CD4-positive, alpha-beta memory T cell (primary cell): ENCODE results near the gene PTPRD. TPM values are rescaled to one million over a fixed set of nuclear protein-coding genes. Genes with fewer than 3 reads are reported as not detected.

Experiments used
- CTCF ChIA-PET: fragments of 350-600 bp; sonication (Branson Sonifier 250); formaldehyde crosslinking; loops from one replicate; lab custom pipeline; 2021; ENCODE audit warnings: inconsistent platforms; ENCODE audit not compliant: partially characterized antibody; lab: Charles Lee
- POLR2A ChIA-PET: fragments of 350-600 bp; sonication (Branson Sonifier 250); formaldehyde crosslinking; loops from one replicate; lab custom pipeline; 2021; ENCODE audit not compliant: partially characterized antibody; lab: Charles Lee
- DNase-seq, 5 donors: peaks; one replicate each; pipeline versions ENCODE4 v3.0.0 to v3.0.0-alpha.2; 2020 to 2022; ENCODE audit warnings: mixed read lengths in 1 of 5
- H3K27ac ChIP-seq: one replicate; pipeline ENCODE4 v1.7.0; 2013; ENCODE audit warnings: low read depth, low read length
- H3K27me3 ChIP-seq: 2 replicates; pipeline ENCODE4 v1.7.0; 2013; ENCODE audit warnings: mild to moderate bottlenecking, low read length, moderate library complexity; ENCODE audit not compliant: insufficient read depth
- H3K36me3 ChIP-seq: 2 replicates; pipeline ENCODE4 v1.7.0; 2013; ENCODE audit warnings: mild to moderate bottlenecking, low read length, moderate library complexity; ENCODE audit not compliant: insufficient read depth
- H3K4me1 ChIP-seq: 2 replicates; pipeline ENCODE4 v1.7.0; 2013; ENCODE audit warnings: mild to moderate bottlenecking, low read length, moderate library complexity; ENCODE audit not compliant: insufficient read depth
- H3K4me3 ChIP-seq, 2 donors: one replicate each; pipeline ENCODE4 v1.7.0; 2013; ENCODE audit warnings: low read length in 2 of 2, mild to moderate bottlenecking in 1 of 2
- H3K9me3 ChIP-seq, 2 donors: one replicate each; pipeline ENCODE4 v1.7.0; 2013; ENCODE audit warnings: low read length in 2 of 2, control low read depth in 1 of 2; ENCODE audit not compliant: control insufficient read depth in 1 of 2
- H3K27ac Mint-ChIP-seq, 7 donors: one replicate each; pipeline ENCODE4 v1.8.0; 2020 to 2021; ENCODE audit warnings: mixed read lengths in 7 of 7, mild to moderate bottlenecking in 6 of 7, inconsistent platforms in 3 of 7, moderate library complexity in 3 of 7
- H3K27me3 Mint-ChIP-seq, 2 donors: one replicate each; pipeline ENCODE4 v1.8.0; 2020 to 2021; ENCODE audit warnings: mixed read lengths in 2 of 2
- H3K36me3 Mint-ChIP-seq, 2 donors: one replicate each; pipeline ENCODE4 v1.8.0; 2020 to 2021; ENCODE audit warnings: mixed read lengths in 2 of 2, inconsistent platforms in 1 of 2, mild to moderate bottlenecking in 1 of 2
- H3K4me1 Mint-ChIP-seq, 4 donors: one replicate each; pipeline ENCODE4 v1.8.0; 2020 to 2021; ENCODE audit warnings: mixed read lengths in 4 of 4, mild to moderate bottlenecking in 1 of 4
- H3K4me3 Mint-ChIP-seq, 8 donors: one replicate each; pipeline ENCODE4 v1.8.0; 2020 to 2021; ENCODE audit warnings: mixed read lengths in 8 of 8, mild to moderate bottlenecking in 7 of 8, moderate library complexity in 6 of 8, inconsistent platforms in 3 of 8
- H3K9me3 Mint-ChIP-seq, 8 donors: one replicate each; pipeline ENCODE4 v1.8.0; 2020 to 2021; ENCODE audit warnings: mixed read lengths in 8 of 8, mild to moderate bottlenecking in 5 of 8, inconsistent platforms in 3 of 8, moderate library complexity in 1 of 8
- intact Hi-C: fragments of 100-400 bp; cut with micrococcal nuclease; formaldehyde crosslinking; loops from one replicate; pipeline ENCODE4 v1.15.1; 2023
- polyA plus RNA-seq, 2 donors: library from polyadenylated mRNA; unstranded; fragments of 300-500 nt; fragmentation: Illumina TruSeq; gene quantifications; one replicate each; pipeline ENCODE4 v1.2.3, GENCODE V29; 2021
- total RNA-seq, 2 experiments: library from RNA; stranded (reverse); gene quantifications; one replicate each; pipeline ENCODE4 v1.2.3, GENCODE V29; 2021

The PTPRD gene
- total and polyA plus RNA-seq, 4 experiments from 2014 or later: not detected

- no peak overlapping the region for H3K27ac ChIP-seq
- no peaks in the 10 kb centered on the region for H3K9me3 ChIP-seq
- H3K36me3 ChIP-seq: no peaks in the 10 kb centered on the region
- Mint-ChIP-seq H3K27me3 (peaks cover 0 to 3% of the 10 kb centered on the region in 2 donors), H3K36me3 (no peaks in the 10 kb centered on the region), H3K9me3 (peaks cover 0 to 2% (median 0%) of the 10 kb centered on the region in 8 donors), H3K4me1 (no peaks in the 10 kb centered on the region), H3K27ac (no peak overlapping the region), H3K4me3 (no peak overlapping the region)
- no peak overlapping the region for H3K4me3 ChIP-seq
- ChIA-PET CTCF (no interaction called here), POLR2A (no interaction called here)
- H3K27me3 ChIP-seq: no peaks in the 10 kb centered on the region
- no peaks in the 10 kb centered on the region for H3K4me1 ChIP-seq
- no peak for DNase-seq
- intact Hi-C loops: no loop called here
Measured at GRCh38 chr9:8809741-8810140, 1803.1 kb downstream of the PTPRD start.

- Mint-ChIP-seq H3K4me3 (no peak overlapping the region), H3K36me3 (no peaks in the 10 kb centered on the region), H3K27me3 (peaks cover 0 to 3% of the 10 kb centered on the region in 2 donors), H3K4me1 (no peaks in the 10 kb centered on the region), H3K27ac (no peak overlapping the region), H3K9me3 (peaks cover 0 to 2% (median 0%) of the 10 kb centered on the region in 8 donors)
- DNase-seq: no peak
- H3K27me3 ChIP-seq: no peaks in the 10 kb centered on the region
- CTCF ChIA-PET: interaction anchor here (0.7 kb wide), 1 partner anchor 14 kb away, joined by 3 read pairs; no protein-coding TSS in a partner anchor
- intact Hi-C loops: no loop called here
- H3K27ac ChIP-seq: no peak overlapping the region
- H3K4me3 ChIP-seq: no peak overlapping the region
- H3K36me3 ChIP-seq: no peaks in the 10 kb centered on the region
- POLR2A ChIA-PET: no interaction called here
- no peaks in the 10 kb centered on the region for H3K9me3 ChIP-seq
- H3K4me1 ChIP-seq: no peaks in the 10 kb centered on the region
Measured at GRCh38 chr9:8806150-8806549, 1806.7 kb downstream of the PTPRD start.

- POLR2A ChIA-PET: no interaction called here
- intact Hi-C loops: no loop called here
- Mint-ChIP-seq H3K9me3 (no peaks in the 10 kb centered on the region), H3K4me3 (no peak overlapping the region), H3K36me3 (no peaks in the 10 kb centered on the region), H3K27me3 (peaks cover 0 to 3% of the 10 kb centered on the region in 2 donors), H3K4me1 (no peaks in the 10 kb centered on the region), H3K27ac (no peak overlapping the region)
- Histone ChIP-seq H3K36me3 (no peaks in the 10 kb centered on the region), H3K9me3 (no peaks in the 10 kb centered on the region), H3K27me3 (no peaks in the 10 kb centered on the region), H3K4me1 (no peaks in the 10 kb centered on the region), H3K4me3 (no peak overlapping the region), H3K27ac (no peak overlapping the region)
- no peak for DNase-seq
- CTCF ChIA-PET: no interaction called here
Measured at GRCh38 chr9:8804613-8805012, 1808.2 kb downstream of the PTPRD start.

- no peaks in the 10 kb centered on the region for H3K4me1 ChIP-seq
- H3K27me3 ChIP-seq: no peaks in the 10 kb centered on the region
- H3K36me3 ChIP-seq: no peaks in the 10 kb centered on the region
- DNase-seq: no peak
- intact Hi-C loops: no loop called here
- ChIA-PET POLR2A (no interaction called here), CTCF (no interaction called here)
- Mint-ChIP-seq H3K36me3 (no peaks in the 10 kb centered on the region), H3K27me3 (no peaks in the 10 kb centered on the region), H3K27ac (no peak overlapping the region), H3K4me1 (no peaks in the 10 kb centered on the region), H3K4me3 (no peak overlapping the region), H3K9me3 (no peaks in the 10 kb centered on the region)
- no peaks in the 10 kb centered on the region for H3K9me3 ChIP-seq
- no peak overlapping the region for H3K4me3 ChIP-seq
- H3K27ac ChIP-seq: no peak overlapping the region
Measured at GRCh38 chr9:8802242-8802641, 1810.6 kb downstream of the PTPRD start.

- no peak overlapping the region for H3K27ac Mint-ChIP-seq
- no peaks in the 10 kb centered on the region for H3K4me1 Mint-ChIP-seq
- ChIA-PET POLR2A (no interaction called here), CTCF (no interaction called here)
- H3K4me1 ChIP-seq: no peaks in the 10 kb centered on the region
- no peaks in the 10 kb centered on the region for H3K36me3 Mint-ChIP-seq
- H3K27me3 Mint-ChIP-seq: no peaks in the 10 kb centered on the region
- H3K9me3 ChIP-seq: no peaks in the 10 kb centered on the region
- no peak overlapping the region for H3K4me3 ChIP-seq
- DNase-seq: no peak
- H3K36me3 ChIP-seq: no peaks in the 10 kb centered on the region
- H3K4me3 Mint-ChIP-seq: no peak overlapping the region
- intact Hi-C loops: no loop called here
- no peak overlapping the region for H3K27ac ChIP-seq
- no peaks in the 10 kb centered on the region for H3K9me3 Mint-ChIP-seq
- H3K27me3 ChIP-seq: no peaks in the 10 kb centered on the region
Measured at GRCh38 chr9:8800196-8800595, 1812.6 kb downstream of the PTPRD start.

- Mint-ChIP-seq H3K4me3 (no peak overlapping the region), H3K9me3 (no peaks in the 10 kb centered on the region), H3K36me3 (no peaks in the 10 kb centered on the region), H3K4me1 (no peaks in the 10 kb centered on the region), H3K27ac (no peak overlapping the region), H3K27me3 (no peaks in the 10 kb centered on the region)
- no peaks in the 10 kb centered on the region for H3K9me3 ChIP-seq
- CTCF ChIA-PET: no interaction called here
- intact Hi-C loops: no loop called here
- no peak overlapping the region for H3K4me3 ChIP-seq
- no peaks in the 10 kb centered on the region for H3K4me1 ChIP-seq
- no peaks in the 10 kb centered on the region for H3K36me3 ChIP-seq
- H3K27ac ChIP-seq: no peak overlapping the region
- DNase-seq: no peak
- no peaks in the 10 kb centered on the region for H3K27me3 ChIP-seq
- POLR2A ChIA-PET: no interaction called here
Measured at GRCh38 chr9:8799615-8800014, 1813.2 kb downstream of the PTPRD start.

GRCh38 chr9:8799206-8799605 lies 1813.6 kb downstream of the PTPRD start:
- intact Hi-C loops: no loop called here
- POLR2A ChIA-PET: no interaction called here
- no peak for DNase-seq
- H3K36me3 Mint-ChIP-seq: no peaks in the 10 kb centered on the region
- H3K36me3 ChIP-seq: no peaks in the 10 kb centered on the region
- CTCF ChIA-PET: no interaction called here
- no peaks in the 10 kb centered on the region for H3K27me3 Mint-ChIP-seq
- H3K27me3 ChIP-seq: no peaks in the 10 kb centered on the region
- H3K4me1 ChIP-seq: no peaks in the 10 kb centered on the region
- no peak overlapping the region for H3K27ac ChIP-seq
- H3K9me3 ChIP-seq: no peaks in the 10 kb centered on the region
- H3K4me3 Mint-ChIP-seq: no peak overlapping the region
- no peaks in the 10 kb centered on the region for H3K9me3 Mint-ChIP-seq
- no peak overlapping the region for H3K27ac Mint-ChIP-seq
- no peak overlapping the region for H3K4me3 ChIP-seq
- H3K4me1 Mint-ChIP-seq: no peaks in the 10 kb centered on the region

GRCh38 chr9:8784838-8785237 lies 1828.0 kb downstream of the PTPRD start:
- H3K4me1 ChIP-seq: no peaks in the 10 kb centered on the region
- ChIA-PET CTCF (no interaction called here), POLR2A (no interaction called here)
- Mint-ChIP-seq H3K4me3 (no peak overlapping the region), H3K4me1 (no peaks in the 10 kb centered on the region), H3K36me3 (no peaks in the 10 kb centered on the region), H3K9me3 (peaks cover 0 to 2% (median 0%) of the 10 kb centered on the region in 8 donors), H3K27me3 (no peaks in the 10 kb centered on the region), H3K27ac (no peak overlapping the region)
- no peak overlapping the region for H3K4me3 ChIP-seq
- no peaks in the 10 kb centered on the region for H3K27me3 ChIP-seq
- intact Hi-C loops: no loop called here
- no peaks in the 10 kb centered on the region for H3K36me3 ChIP-seq
- H3K9me3 ChIP-seq: no peaks in the 10 kb centered on the region
- H3K27ac ChIP-seq: no peak overlapping the region
- no peak for DNase-seq
